Parathyroid adenoma (tissue), 2 donors: Measurements from ENCODE around the gene MYEOV.

Experiments
- H2AFZ ChIP-seq: fragments of 300-600 bp; sonication (generic); one replicate; pipeline ENCODE4 v1.7.0; 2017; ENCODE audit warnings: antibody characterized with exemption, mild to moderate bottlenecking
- H3K27ac ChIP-seq: fragments of 300-600 bp; sonication (generic); one replicate; pipeline ENCODE4 v1.7.0; 2017
- H3K27me3 ChIP-seq: fragments of 300-600 bp; sonication (generic); one replicate; pipeline ENCODE4 v1.7.0; 2017; ENCODE audit warnings: low read length; ENCODE audit not compliant: control insufficient read depth, insufficient read depth
- H3K36me3 ChIP-seq: fragments of 300-600 bp; sonication (generic); one replicate; pipeline ENCODE4 v1.7.0; 2017; ENCODE audit warnings: low read length; ENCODE audit not compliant: control insufficient read depth, insufficient read depth
- H3K4me1 ChIP-seq: fragments of 300-600 bp; sonication (generic); one replicate; pipeline ENCODE4 v1.7.0; 2017; ENCODE audit warnings: control low read depth
- H3K4me2 ChIP-seq: fragments of 300-600 bp; sonication (generic); one replicate; pipeline ENCODE4 v1.7.0; 2017; ENCODE audit warnings: low read length
- H3K4me3 ChIP-seq: fragments of 300-600 bp; sonication (generic); one replicate; pipeline ENCODE4 v1.7.0; 2017; ENCODE audit warnings: low read depth, low read length
- H3K79me2 ChIP-seq: fragments of 300-600 bp; sonication (generic); one replicate; pipeline ENCODE4 v1.7.0; 2017; ENCODE audit warnings: control low read depth
- H3K9ac ChIP-seq: fragments of 300-600 bp; sonication (generic); one replicate; pipeline ENCODE4 v1.7.0; 2017; ENCODE audit warnings: mild to moderate bottlenecking
- H3K9me3 ChIP-seq: fragments of 300-600 bp; sonication (generic); one replicate; pipeline ENCODE4 v1.7.0; 2017; ENCODE audit warnings: low read length; ENCODE audit not compliant: control insufficient read depth
- TF ChIP-seq, protein P1 (sequence below): fragments of 300-600 bp; sonication (generic); IDR thresholded peaks from one replicate; pipeline ENCODE4 v1.7.0; 2017; ENCODE audit warnings: antibody characterized with exemption, mild to moderate bottlenecking
- donor health status: primary hyperparathyroidism.

Gene MYEOV

GRCh38 chr11:69330330-69330729 lies 36.4 kb downstream of the MYEOV start:
- Histone ChIP-seq H3K79me2 (no peaks in the 10 kb centered on the region), H3K9me3 (no peaks in the 10 kb centered on the region), H3K4me2 (no peak overlapping the region), H3K4me1 (no peaks in the 10 kb centered on the region), H3K27ac (no peak overlapping the region), H3K4me3 (no peak overlapping the region), H2AFZ (no peak overlapping the region), H3K36me3 (no peaks in the 10 kb centered on the region), H3K9ac (no peak overlapping the region), H3K27me3 (no peaks in the 10 kb centered on the region)
- TF ChIP-seq, protein P1, sequence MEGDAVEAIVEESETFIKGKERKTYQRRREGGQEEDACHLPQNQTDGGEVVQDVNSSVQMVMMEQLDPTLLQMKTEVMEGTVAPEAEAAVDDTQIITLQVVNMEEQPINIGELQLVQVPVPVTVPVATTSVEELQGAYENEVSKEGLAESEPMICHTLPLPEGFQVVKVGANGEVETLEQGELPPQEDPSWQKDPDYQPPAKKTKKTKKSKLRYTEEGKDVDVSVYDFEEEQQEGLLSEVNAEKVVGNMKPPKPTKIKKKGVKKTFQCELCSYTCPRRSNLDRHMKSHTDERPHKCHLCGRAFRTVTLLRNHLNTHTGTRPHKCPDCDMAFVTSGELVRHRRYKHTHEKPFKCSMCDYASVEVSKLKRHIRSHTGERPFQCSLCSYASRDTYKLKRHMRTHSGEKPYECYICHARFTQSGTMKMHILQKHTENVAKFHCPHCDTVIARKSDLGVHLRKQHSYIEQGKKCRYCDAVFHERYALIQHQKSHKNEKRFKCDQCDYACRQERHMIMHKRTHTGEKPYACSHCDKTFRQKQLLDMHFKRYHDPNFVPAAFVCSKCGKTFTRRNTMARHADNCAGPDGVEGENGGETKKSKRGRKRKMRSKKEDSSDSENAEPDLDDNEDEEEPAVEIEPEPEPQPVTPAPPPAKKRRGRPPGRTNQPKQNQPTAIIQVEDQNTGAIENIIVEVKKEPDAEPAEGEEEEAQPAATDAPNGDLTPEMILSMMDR, result no peak

- no peak overlapping the region for H2AFZ ChIP-seq
- H3K9me3 ChIP-seq, result no peaks in the 10 kb centered on the region
- H3K27me3 ChIP-seq, result no peaks in the 10 kb centered on the region
- TF ChIP-seq, protein P1, result no peak
- H3K4me1 ChIP-seq, result no peaks in the 10 kb centered on the region
- no peak overlapping the region for H3K4me3 ChIP-seq
- H3K4me2 ChIP-seq, result no peak overlapping the region
- H3K79me2 ChIP-seq, result no peaks in the 10 kb centered on the region
- no peaks in the 10 kb centered on the region for H3K36me3 ChIP-seq
- no peak overlapping the region for H3K9ac ChIP-seq
- H3K27ac ChIP-seq, result no peak overlapping the region
Measured at GRCh38 chr11:69333149-69333710, 39.3 kb downstream of the MYEOV start.

- Histone ChIP-seq H3K4me3 (no peak overlapping the region), H3K36me3 (no peaks in the 10 kb centered on the region), H3K27ac (no peak overlapping the region), H3K79me2 (no peaks in the 10 kb centered on the region), H3K4me2 (no peak overlapping the region), H2AFZ (no peak overlapping the region), H3K9me3 (no peaks in the 10 kb centered on the region), H3K27me3 (no peaks in the 10 kb centered on the region), H3K9ac (no peak overlapping the region), H3K4me1 (no peaks in the 10 kb centered on the region)
- TF ChIP-seq, protein P1, result no peak
Measured at GRCh38 chr11:69333879-69334278, 39.9 kb downstream of the MYEOV start.

GRCh38 chr11:69335007-69335780 lies 41.2 kb downstream of the MYEOV start:
- Histone ChIP-seq H3K9me3 (no peaks in the 10 kb centered on the region), H3K4me2 (no peak overlapping the region), H3K36me3 (no peaks in the 10 kb centered on the region), H3K9ac (no peak overlapping the region), H3K4me3 (no peak overlapping the region), H3K79me2 (no peaks in the 10 kb centered on the region), H2AFZ (no peak overlapping the region), H3K27me3 (no peaks in the 10 kb centered on the region), H3K4me1 (no peaks in the 10 kb centered on the region), H3K27ac (no peak overlapping the region)
- TF ChIP-seq, protein P1, result no peak
